GM21619 (cell line): Measurements from ENCODE around the gene PDGFA.

ENCODE experiments used
- ATAC-seq: cut with Tn5 transposase; IDR thresholded peaks from one replicate; pipeline ENCODE4 v1.9.1; 2021; ENCODE audit not compliant: unreplicated experiment

The PDGFA gene

GRCh38 chr7:462173-463103 lies 57.2 kb downstream of the PDGFA start:
- no peak for ATAC-seq

- ATAC-seq = no peak
These were observed 58.0 kb downstream of the PDGFA start for GRCh38 chr7:461453-462172.

DNA sequence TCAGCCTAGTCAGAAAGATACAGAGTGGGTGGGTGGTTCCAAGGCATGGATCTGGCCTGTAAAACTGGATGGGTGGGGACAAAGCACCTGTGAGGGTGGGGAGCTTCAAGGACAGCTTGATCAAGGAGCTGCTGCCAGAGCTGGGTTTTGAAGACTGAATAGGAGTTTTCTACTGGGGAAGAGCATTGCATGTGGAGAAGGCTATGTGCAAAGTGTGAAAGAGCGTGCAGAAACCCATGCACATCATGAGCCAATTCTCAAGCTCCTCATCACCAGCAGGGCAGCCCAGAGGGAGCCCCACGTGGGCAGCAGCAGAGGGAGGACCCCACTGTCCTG lies 58.6 kb downstream of the PDGFA start:
- ATAC-seq = no peak

GRCh38 chr7:460374-461116 lies 59.1 kb downstream of the PDGFA start:
- ATAC-seq = no peak

DNA sequence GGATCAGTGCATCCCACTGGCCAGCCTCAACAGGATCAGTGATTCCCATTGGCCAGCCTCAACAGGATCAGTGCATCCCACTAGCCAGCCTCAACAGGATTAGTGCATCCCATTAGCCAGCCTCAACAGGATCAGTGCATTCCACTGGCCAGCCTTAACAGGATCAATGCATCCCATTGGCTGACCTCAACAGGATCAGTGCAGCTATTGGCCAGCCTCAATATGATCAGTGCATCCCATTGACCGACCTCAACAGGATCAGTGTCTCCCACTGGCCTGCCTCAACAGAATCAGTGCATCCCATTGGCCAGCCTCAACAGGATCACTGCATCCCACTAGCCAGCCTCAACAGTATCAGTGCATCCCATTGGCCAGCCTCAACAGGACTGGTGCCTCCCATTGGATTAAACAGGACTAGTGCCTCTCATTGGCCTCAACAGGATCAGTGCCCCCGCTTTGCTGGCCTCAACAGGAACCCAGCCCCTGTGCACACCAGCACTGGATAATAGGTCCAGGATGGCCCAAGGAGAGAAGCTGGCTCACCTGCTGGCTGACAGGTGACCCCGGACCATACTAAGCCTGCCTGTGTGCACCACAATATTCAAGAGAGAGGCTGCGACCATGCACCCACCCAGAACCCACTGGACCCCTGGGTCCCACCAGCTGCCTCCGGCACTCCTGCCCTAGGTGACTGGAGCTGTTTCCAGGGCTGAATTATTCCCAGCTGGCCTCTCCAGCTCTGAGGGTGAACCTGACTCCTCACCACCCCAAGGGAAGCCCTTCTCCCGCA lies 59.9 kb downstream of the PDGFA start:
- no peak for ATAC-seq

GRCh38 chr7:458511-459245 lies 61.0 kb downstream of the PDGFA start:
- no peak for ATAC-seq

DNA sequence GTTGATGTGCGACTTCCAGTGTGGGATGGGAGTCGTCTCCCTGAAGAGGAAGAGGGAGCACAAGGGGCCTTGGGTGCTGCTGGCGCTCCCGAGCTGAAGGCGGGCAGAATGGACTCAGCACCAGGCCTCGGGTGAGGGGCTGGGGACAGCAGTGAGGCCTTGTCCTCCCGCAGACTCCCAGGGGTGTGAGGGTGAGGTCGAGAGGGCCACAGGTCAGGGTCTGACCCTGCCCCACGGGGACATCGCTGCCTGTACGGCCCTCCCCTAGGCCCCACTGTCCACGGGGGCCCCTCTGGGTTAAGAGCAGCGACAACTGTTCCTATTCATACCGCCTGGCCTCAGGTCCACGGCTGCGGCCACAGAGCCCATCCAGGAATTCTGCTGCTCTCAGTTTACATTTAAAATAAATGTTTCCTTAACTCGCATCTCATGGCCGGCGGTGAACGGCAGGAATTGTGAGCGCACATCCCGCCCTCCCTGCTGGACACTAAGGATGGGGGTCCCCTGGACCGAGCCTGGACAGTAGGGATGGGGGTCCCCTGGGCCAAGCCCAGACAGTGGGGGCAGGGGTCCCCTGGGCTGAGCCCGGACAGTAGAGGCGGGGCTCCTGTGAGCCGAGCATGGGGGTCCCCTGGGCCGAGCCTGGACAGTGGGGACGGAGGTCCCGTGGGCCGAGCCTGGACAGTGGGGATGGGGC lies 61.7 kb downstream of the PDGFA start:
- no peak for ATAC-seq

DNA sequence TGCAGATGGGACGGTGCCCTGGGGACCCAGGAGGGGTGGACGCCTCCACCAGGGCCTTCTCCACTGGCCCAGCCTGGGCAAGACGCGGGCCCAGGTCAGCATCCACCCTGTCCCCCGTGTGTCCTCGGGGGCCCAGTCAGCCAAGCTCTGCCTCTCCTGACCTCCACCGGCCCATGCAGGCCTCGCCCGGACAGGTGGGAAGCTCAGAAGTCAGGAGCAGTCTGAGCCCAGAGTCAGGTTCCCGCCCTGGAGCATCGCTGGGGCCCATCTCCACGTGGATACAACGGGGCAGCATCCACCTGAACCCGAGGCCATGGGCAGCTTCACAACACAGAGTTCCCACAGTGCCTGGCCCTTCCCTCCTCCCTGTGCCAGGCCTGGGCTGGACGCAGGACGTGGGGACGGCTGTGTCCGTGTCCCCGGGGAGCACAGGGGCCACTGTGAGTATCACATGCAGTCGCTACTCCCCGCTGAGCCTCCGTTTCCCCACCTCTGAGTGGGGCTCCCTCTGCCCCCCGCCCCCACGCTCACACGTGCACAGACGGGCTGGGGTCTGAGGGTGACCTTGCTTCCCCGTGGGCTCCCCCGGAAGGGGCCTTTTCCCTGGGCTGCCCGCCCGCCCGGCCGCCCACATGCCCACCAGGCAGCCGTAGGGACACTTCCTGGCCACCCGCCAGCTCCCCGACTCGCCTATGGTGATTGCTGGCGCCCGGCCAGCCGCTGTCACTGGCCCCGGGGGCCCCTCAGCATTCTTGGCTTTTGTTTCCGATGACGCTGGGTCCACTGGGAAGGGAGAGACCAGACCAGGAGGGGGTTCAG lies 64.3 kb downstream of the PDGFA start:
- ATAC-seq = no peak

DNA sequence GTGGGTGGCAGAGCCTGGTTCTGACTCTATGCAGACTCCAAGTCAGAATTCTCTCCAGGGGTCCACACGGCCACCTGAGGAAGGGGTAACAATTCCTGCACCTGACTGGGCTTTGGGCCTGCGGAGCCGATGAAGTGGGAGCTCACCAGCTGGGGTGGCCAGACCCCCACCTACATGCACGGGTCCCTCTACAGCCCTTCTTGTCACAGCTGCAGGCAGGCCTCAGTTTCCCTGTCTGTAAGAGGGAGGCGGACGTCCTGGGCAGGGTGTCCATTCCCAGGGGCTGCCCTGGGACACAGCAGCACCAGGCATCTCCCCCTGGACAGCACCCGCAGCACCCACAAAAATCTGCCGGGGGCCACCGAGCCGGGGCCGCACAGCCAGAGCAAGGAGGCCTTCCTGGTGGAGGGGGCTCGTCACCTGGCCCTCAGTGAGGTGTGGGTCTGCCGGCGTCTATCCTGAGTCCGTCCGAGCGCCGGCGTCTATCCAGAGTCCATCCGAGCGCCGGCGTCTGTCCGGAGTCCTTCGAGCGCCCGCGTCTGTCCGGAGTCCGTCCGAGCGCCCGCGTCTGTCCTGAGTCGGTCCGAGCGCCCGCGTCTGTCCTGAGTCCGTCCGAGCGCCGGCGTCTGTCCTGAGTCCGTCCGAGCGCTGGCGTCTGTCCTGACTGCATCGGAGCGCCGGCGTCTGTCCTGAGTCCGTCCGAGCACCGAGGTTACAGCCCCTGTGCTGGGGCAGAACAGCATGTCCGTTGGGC lies 65.1 kb downstream of the PDGFA start:
- no peak for ATAC-seq

GRCh38 chr7:453597-454306 lies 65.9 kb downstream of the PDGFA start:
- ATAC-seq = no peak

- ATAC-seq = no peak
These were observed 66.7 kb downstream of the PDGFA start for GRCh38 chr7:452791-453455.

DNA sequence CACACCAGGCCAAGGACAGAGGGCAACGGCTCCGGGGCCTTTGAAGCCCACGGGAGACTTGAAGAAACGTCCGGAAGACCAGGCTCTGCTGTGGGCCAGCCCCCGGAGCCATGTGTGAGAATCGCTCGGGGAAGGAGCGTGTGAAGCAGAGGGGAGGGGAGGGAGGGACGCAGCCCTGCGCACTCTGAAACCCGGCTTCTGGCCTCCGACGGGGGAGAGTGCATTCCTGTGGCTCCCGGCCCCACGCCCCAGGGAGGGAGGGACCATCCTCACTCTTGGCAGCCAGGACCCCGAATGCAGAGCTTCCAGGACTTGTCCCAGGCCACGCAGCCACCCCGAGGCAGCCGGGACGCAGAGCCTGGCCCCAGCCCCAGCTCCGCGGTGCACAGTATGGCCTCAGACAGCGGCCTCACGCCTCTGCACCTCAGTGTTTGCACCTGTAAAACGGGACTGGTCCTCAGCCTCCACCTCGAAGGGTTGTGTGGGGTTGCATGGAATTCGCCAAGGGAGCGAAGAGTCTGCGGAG lies 67.4 kb downstream of the PDGFA start:
- no peak for ATAC-seq

DNA sequence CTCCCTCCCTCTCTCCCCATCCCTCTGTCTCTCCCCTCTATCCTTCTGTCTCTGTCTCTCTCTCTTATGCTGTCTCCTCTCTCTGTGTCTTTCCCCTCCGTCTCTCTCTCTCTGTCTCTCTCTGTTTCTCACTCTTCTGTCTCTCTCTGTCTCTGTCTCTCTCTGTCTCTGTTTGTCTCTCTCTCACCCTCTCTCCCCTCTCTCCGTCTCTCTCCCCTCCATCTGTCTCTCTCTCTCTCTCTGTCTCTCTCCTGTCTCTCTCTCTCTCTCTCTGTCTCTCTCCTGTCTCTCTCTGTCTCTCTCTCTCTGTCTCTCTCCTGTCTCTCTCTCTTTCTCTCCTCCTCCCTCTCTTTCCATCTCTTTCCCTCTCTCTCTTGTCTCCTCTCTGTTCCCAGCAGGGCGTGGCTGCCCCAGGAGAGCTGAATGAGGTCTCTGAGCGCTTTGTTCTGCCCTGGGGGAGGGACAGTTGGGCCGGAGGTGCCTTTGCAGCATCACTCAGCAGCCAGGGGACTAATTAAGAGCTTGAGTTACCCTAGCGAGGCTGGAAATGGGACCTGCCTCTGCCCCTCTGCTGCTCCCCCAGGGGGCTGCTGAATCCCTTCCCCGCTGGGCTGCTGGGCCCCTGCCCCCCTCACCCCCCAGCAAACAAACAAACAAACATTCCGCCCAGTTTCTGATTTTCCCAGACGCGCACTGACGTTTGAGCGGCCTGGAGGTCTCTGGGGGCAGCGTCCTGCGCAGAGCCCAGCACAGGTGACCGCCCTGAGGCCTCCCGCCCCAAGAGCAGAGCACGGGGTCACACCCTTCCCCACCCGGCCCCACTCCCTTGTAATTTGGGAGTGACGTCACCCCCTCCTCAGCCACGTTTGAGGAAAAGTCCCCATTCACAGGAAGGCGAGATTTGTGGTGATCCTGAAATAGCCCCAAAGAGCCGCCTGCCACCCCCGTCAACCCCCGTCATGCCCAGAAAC lies 68.1 kb downstream of the PDGFA start:
- ATAC-seq = no peak

- ATAC-seq = no peak
These were observed 68.9 kb downstream of the PDGFA start for GRCh38 chr7:450741-451140.

DNA sequence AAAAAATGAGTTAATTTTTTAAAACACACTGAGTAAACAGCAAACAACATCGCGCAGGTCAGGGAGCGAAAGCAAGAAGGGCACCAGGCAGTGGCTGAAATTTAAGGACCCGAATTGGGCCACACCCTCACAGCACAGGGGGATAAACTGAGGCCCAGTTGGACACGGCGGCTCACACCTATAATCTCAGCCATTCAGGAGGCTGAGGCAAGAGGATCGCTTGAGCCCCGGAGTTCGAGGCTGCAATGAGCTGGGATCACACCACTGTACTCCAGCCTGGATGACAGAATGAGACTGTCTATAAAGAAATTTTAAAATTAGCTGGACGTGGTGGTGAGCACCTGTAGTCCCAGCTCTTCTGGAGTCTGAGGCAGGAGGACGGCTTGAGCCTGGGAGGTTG lies 69.6 kb downstream of the PDGFA start:
- ATAC-seq = no peak
